A673 (cell line): ENCODE measurements around the gene ACSBG1.

Experiments
- EZH2 ChIP-seq: fragments of 200-600 bp; sonication (generic); IDR thresholded peaks from 2 replicates; pipeline ENCODE4 v1.6.1; 2017; ENCODE audit warnings: borderline replicate concordance, low read depth, mild to moderate bottlenecking, mixed read lengths, antibody characterized with exemption, low read length; ENCODE audit not compliant: poor library complexity, severe bottlenecking
- TF ChIP-seq, protein P1 (sequence below): fragments of 300-800, 200-600 bp; sonication (generic); conservative IDR thresholded peaks from 2 replicates; pipeline ENCODE4 v1.5.1; 2017; ENCODE audit warnings: low read depth, mild to moderate bottlenecking, antibody characterized with exemption, low read length, moderate library complexity, mixed read lengths

- TF ChIP-seq, protein P1, sequence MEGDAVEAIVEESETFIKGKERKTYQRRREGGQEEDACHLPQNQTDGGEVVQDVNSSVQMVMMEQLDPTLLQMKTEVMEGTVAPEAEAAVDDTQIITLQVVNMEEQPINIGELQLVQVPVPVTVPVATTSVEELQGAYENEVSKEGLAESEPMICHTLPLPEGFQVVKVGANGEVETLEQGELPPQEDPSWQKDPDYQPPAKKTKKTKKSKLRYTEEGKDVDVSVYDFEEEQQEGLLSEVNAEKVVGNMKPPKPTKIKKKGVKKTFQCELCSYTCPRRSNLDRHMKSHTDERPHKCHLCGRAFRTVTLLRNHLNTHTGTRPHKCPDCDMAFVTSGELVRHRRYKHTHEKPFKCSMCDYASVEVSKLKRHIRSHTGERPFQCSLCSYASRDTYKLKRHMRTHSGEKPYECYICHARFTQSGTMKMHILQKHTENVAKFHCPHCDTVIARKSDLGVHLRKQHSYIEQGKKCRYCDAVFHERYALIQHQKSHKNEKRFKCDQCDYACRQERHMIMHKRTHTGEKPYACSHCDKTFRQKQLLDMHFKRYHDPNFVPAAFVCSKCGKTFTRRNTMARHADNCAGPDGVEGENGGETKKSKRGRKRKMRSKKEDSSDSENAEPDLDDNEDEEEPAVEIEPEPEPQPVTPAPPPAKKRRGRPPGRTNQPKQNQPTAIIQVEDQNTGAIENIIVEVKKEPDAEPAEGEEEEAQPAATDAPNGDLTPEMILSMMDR = no peak
- TF ChIP-seq EZH2 = no peak
Observed at GRCh38 chr15:78175330-78175729, 59.0 kb downstream of the ACSBG1 start.
